Testis (tissue), 3 donors: ENCODE results near the gene SH3PXD2B. TPM values are rescaled to one million over a fixed set of nuclear protein-coding genes. Genes with fewer than 3 reads are reported as not detected.

ENCODE experiments used
- DNase-seq: peaks from one replicate; pipeline ENCODE4 v3.0.0-alpha.2; 2019
- H3K27ac ChIP-seq, 2 donors: fragments of 200-600 bp; sonication (generic); one replicate each; pipeline ENCODE4 v1.5.1; 2019
- H3K27me3 ChIP-seq: fragments of 200-600 bp; sonication (generic); one replicate; pipeline ENCODE4 v1.5.1; 2019
- H3K36me3 ChIP-seq: fragments of 200-600 bp; sonication (generic); one replicate; pipeline ENCODE4 v1.5.1; 2017; ENCODE audit warnings: low read depth; ENCODE audit errors: missing control alignments
- H3K4me1 ChIP-seq: fragments of 200-600 bp; sonication (generic); one replicate; pipeline ENCODE4 v1.5.1; 2019
- H3K4me3 ChIP-seq, 2 donors: fragments of 200-600 bp; sonication (generic); one replicate each; pipeline ENCODE4 v1.5.1; 2017 to 2019
- H3K9me3 ChIP-seq: fragments of 200-600 bp; sonication (generic); one replicate; pipeline ENCODE4 v1.5.1; 2017
- POLR2A ChIP-seq: fragments of 450-650 bp; IDR thresholded peaks from one replicate; pipeline ENCODE4 v1.6.1; 2017; ENCODE audit warnings: antibody characterized with exemption, mild to moderate bottlenecking, moderate library complexity
- WGBS, 2 donors: methylation state at CpG; one replicate each; pipeline ENCODE4 v1.1.5; 2018; 5-methylcytosine and 5-hydroxymethylcytosine counted together
- intact Hi-C: fragments of 100-400 bp; cut with DNase I; formaldehyde crosslinking; loops from one replicate; pipeline ENCODE4 v1.15.1; 2023; ENCODE audit warnings: low total_unique reads
- polyA plus RNA-seq: library from polyadenylated mRNA; stranded (reverse); fragments of 350-450 nt; fragmentation: Illumina TruSeq; extraction: RNeasy Lipid Tissue Mini Kit (QIAGEN cat#74804); gene quantifications from one replicate; pipeline ENCODE4 v1.2.3, GENCODE V29; 2014; ENCODE audit warnings: low read depth, low replicate concordance; ENCODE audit not compliant: insufficient read depth
- total RNA-seq, 2 donors: library from RNA; depleted of rRNA; stranded (reverse); fragments of >200 nt; gene quantifications; one replicate each; pipeline ENCODE4 v1.2.3, GENCODE V29; 2016
- TF ChIP-seq, protein P1 (sequence below), 3 experiments: fragments of 450-650 bp in 2 of 3; fragments of 200-600 bp in 1 of 3; sonication (generic) in 1 of 3; IDR thresholded peaks; one replicate each; pipeline ENCODE4 v1.5.1; 2016 to 2019; ENCODE audit warnings: antibody characterized with exemption in 3 of 3, mild to moderate bottlenecking in 2 of 3, moderate library complexity in 1 of 3

The SH3PXD2B gene
- total and polyA plus RNA-seq, 3 donors from 2014 or later: 18.3 to 29.4 (median 20.2) TPM

DNA sequence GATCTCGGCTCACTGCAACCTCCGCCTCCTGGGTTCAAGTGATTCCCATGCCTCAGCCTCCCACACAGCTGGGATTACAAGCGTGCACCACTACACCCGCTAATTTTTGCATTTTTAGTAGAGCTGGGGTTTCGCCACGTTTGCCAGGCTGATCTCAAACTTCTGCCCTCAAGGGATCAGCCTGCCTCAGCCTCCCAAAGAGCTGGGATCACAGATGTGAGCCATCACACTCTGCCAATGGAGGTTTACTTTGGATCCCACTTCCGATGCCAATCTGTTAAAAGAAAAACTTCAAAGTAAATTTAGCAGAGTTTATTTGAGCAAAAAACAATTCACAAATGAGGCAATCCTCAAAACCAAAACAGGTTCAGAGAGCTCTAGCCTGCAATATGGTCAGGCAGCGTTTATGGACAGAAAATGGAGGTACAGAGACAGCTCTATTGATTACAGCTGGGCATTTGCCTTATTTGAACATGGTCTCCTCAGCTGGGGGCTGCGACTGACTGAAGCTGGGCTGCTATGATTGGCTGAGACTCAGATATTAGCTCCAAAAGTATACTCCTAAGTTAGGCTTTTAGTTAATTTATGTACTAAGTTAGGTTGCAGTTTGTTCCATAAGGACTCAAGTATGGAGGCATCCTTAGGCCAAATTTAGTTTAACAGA lies 152.1 kb downstream of the SH3PXD2B start:
- Histone ChIP-seq H3K27me3 (no peaks in the 10 kb centered on the region), H3K27ac (no peak overlapping the region), H3K4me3 (no peak overlapping the region), H3K9me3 (no peaks in the 10 kb centered on the region), H3K36me3 (no peaks in the 10 kb centered on the region), H3K4me1 (no peaks in the 10 kb centered on the region)
- 80 to 83% methylated on average over 9 of the region's 9 CpGs for WGBS, 2 donors
- no peak for DNase-seq
- TF ChIP-seq, protein P1, sequence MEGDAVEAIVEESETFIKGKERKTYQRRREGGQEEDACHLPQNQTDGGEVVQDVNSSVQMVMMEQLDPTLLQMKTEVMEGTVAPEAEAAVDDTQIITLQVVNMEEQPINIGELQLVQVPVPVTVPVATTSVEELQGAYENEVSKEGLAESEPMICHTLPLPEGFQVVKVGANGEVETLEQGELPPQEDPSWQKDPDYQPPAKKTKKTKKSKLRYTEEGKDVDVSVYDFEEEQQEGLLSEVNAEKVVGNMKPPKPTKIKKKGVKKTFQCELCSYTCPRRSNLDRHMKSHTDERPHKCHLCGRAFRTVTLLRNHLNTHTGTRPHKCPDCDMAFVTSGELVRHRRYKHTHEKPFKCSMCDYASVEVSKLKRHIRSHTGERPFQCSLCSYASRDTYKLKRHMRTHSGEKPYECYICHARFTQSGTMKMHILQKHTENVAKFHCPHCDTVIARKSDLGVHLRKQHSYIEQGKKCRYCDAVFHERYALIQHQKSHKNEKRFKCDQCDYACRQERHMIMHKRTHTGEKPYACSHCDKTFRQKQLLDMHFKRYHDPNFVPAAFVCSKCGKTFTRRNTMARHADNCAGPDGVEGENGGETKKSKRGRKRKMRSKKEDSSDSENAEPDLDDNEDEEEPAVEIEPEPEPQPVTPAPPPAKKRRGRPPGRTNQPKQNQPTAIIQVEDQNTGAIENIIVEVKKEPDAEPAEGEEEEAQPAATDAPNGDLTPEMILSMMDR (IDR thresholded peaks at IDR 0.05): no peak
- no peak for TF ChIP-seq POLR2A
- intact Hi-C loops: no loop called here

DNA sequence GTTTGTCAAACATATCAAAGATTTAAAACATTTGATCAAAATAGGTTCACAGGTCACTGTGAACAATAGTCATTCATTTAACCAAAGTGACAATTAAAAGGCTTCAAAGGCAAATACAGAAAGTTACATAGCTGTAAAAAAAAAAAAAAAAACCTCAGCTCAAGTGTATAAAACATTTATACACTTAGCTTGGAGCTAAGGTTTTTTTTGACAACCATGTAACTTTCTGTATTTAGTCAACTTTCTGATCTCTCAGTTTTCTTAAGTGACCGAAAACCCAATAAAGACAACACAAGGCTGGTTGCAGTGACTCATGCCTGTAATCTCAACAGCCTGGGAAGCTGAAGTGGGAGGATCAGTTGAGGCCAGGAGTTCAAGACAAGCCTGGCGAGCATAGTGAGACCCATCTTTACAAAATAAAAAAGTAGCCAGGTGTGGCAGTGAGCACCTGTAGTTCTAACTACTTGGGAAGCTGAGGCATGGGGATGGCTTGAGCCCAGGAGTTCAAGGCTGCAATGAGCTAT lies 154.3 kb downstream of the SH3PXD2B start:
- Histone ChIP-seq H3K4me1 (no peaks in the 10 kb centered on the region), H3K27me3 (no peaks in the 10 kb centered on the region), H3K4me3 (no peak overlapping the region), H3K36me3 (no peaks in the 10 kb centered on the region), H3K27ac (no peak overlapping the region), H3K9me3 (no peaks in the 10 kb centered on the region)
- TF ChIP-seq POLR2A: no peak
- TF ChIP-seq, protein P1 (IDR thresholded peaks at IDR 0.05): no peak
- intact Hi-C loops: no loop called here
- no peak for DNase-seq
- 71 to 88% methylated on average over 2 of the region's 2 CpGs for whole genome bisulfite sequencing, 2 donors

DNA sequence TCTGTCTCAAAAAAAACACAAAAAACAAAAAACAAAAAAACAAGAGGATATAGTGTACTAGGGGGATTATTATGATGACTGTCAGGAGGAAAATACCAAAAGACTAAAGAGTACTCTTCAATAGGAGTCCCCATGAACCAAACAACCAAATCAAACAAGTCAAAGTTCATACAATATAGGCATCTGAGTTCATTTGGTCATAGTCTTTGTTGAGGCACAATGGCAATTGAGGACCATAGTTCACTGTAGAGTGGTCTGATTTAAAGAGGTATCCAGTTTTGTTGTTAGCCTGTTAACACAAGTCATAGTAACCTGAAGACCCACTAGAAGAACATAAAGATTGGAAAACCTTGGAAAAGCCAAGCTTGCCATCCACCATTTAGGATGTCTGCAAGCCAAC lies 159.5 kb downstream of the SH3PXD2B start:
- Histone ChIP-seq H3K4me3 (no peak overlapping the region), H3K27me3 (no peaks in the 10 kb centered on the region), H3K27ac (no peak overlapping the region), H3K4me1 (no peaks in the 10 kb centered on the region), H3K9me3 (no peaks in the 10 kb centered on the region), H3K36me3 (no peaks in the 10 kb centered on the region)
- no peak for DNase-seq
- intact Hi-C loops: no loop called here
- no peak for TF ChIP-seq POLR2A
- TF ChIP-seq, protein P1 (IDR thresholded peaks at IDR 0.05): no peak

DNA sequence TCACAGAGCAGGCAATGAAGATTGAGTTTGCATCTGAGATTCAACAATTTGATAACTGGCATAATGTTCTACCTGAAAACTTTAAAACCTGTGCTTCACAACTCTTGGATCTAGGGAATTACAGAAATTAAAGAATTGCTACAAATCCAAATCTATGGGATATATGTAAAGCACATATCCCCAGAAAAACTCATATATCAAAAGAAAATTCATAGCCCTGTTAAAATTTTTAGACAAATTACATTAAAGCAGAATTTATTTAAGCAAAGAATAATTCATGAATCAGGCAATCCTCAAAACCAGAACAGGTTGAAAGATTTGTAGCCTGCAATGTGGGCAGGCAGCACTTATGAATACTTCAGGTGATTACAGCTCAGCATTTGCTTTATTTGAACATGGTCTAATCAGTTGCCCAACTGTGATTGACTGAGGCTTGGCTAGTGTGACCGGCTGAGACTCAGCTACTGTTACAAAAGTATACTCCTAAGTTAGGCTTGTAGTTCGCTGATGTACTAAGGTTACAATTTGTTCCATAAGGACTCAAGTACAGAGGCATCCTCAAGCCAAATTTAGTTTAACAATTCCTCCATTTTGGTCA lies 160.5 kb downstream of the SH3PXD2B start:
- H3K27ac ChIP-seq: no peak overlapping the region
- intact Hi-C loops: no loop called here
- H3K4me1 ChIP-seq: no peaks in the 10 kb centered on the region
- H3K36me3 ChIP-seq: no peaks in the 10 kb centered on the region
- no peak for DNase-seq
- 63 to 68% methylated on average over 2 of the region's 2 CpGs for WGBS, 2 donors
- H3K4me3 ChIP-seq: no peak overlapping the region
- H3K9me3 ChIP-seq: no peaks in the 10 kb centered on the region
- TF ChIP-seq, protein P1 (IDR thresholded peaks at IDR 0.05): no peak
- TF ChIP-seq POLR2A: no peak
- H3K27me3 ChIP-seq: no peaks in the 10 kb centered on the region
